Effector memory CD4-positive, alpha-beta T cell (primary cell): Measurements from ENCODE around the gene COL10A1.
"Not testable (repeated sequence)": the region's sequence is repeated elsewhere in the genome, so short reads cannot be mapped to it uniquely, and the experiment has no call there.

Experiments
- DNase-seq, 3 donors: peaks; one replicate each; pipeline ENCODE4 v3.0.0-alpha.2; 2020
- H3K27ac ChIP-seq: 2 replicates; pipeline ENCODE4 v1.7.0; 2013; ENCODE audit warnings: mild to moderate bottlenecking, low read length, moderate library complexity; ENCODE audit not compliant: insufficient read depth, poor library complexity, severe bottlenecking
- H3K27me3 ChIP-seq: replicated peaks from 2 replicates; pipeline ENCODE4 v1.7.0; 2013; ENCODE audit warnings: mild to moderate bottlenecking, low read length; ENCODE audit not compliant: insufficient read depth, control insufficient read depth, poor library complexity, severe bottlenecking
- H3K36me3 ChIP-seq: 2 replicates; pipeline ENCODE4 v1.7.0; 2013; ENCODE audit warnings: mild to moderate bottlenecking, low read length, moderate library complexity; ENCODE audit not compliant: control insufficient read depth, insufficient read depth
- H3K4me1 ChIP-seq: 2 replicates; pipeline ENCODE4 v1.7.0; 2013; ENCODE audit warnings: low read length, mild to moderate bottlenecking; ENCODE audit not compliant: control insufficient read depth, insufficient read depth, poor library complexity, severe bottlenecking
- H3K4me3 ChIP-seq: 2 replicates; pipeline ENCODE4 v1.7.0; 2013; ENCODE audit warnings: low read length, low read depth, mild to moderate bottlenecking; ENCODE audit not compliant: insufficient read depth, poor library complexity, severe bottlenecking
- H3K9me3 ChIP-seq: 2 replicates; pipeline ENCODE4 v1.7.0; 2013; ENCODE audit warnings: mild to moderate bottlenecking, low read length, moderate library complexity; ENCODE audit not compliant: control insufficient read depth

The COL10A1 gene

GRCh38 chr6:116102873-116103272, 23.1 kb downstream of the COL10A1 start:
- Histone ChIP-seq H3K27ac (no peak overlapping the region), H3K9me3 (no peaks in the 10 kb centered on the region), H3K27me3 (no peaks in the 10 kb centered on the region), H3K4me1 (peaks cover 26% of the 10 kb centered on the region), H3K36me3 (no peaks in the 10 kb centered on the region), H3K4me3 (no peak overlapping the region)
- DNase-seq, result no peak

GRCh38 chr6:116101790-116102189, 24.1 kb downstream of the COL10A1 start:
- H3K27me3 ChIP-seq, result no peaks in the 10 kb centered on the region
- no peaks in the 10 kb centered on the region for H3K36me3 ChIP-seq
- H3K4me3 ChIP-seq, result peak overlapping the region; percentile 91
- H3K9me3 ChIP-seq, result no peaks in the 10 kb centered on the region
- peaks cover 26% of the 10 kb centered on the region for H3K4me1 ChIP-seq
- H3K27ac ChIP-seq, result no peak overlapping the region
- DNase-seq, result no peak

GRCh38 chr6:116101302-116101718, 24.6 kb downstream of the COL10A1 start:
- Histone ChIP-seq H3K4me1 (peaks cover 26% of the 10 kb centered on the region), H3K27ac (peak overlapping the region; percentile 84), H3K27me3 (no peaks in the 10 kb centered on the region), H3K9me3 (no peaks in the 10 kb centered on the region), H3K36me3 (no peaks in the 10 kb centered on the region), H3K4me3 (peak overlapping the region; percentile 91)
- DNase-seq, result no peak

- Histone ChIP-seq H3K27ac (peak within 1 kb of the TSS; percentile 84), H3K9me3 (no peaks in the 10 kb centered on the region), H3K4me1 (peaks cover 26% of the 10 kb centered on the region), H3K4me3 (peak within 1 kb of the TSS; percentile 91), H3K27me3 (no peaks in the 10 kb centered on the region), H3K36me3 (no peaks in the 10 kb centered on the region)
- DNase-seq, result peak; percentile 60 to 73 (median 70)
Observed at GRCh38 chr6:116100419-116101301, 25.3 kb downstream of the COL10A1 start, which contains the start of gene NT5DC1. Gene NT5DC1 (plus strand): TSS chr6:116100853. CDS start chr6:116100931, 78 bp downstream.

GRCh38 chr6:116099036-116099435, 26.9 kb downstream of the COL10A1 start:
- Histone ChIP-seq H3K9me3 (no peaks in the 10 kb centered on the region), H3K36me3 (no peaks in the 10 kb centered on the region), H3K4me3 (no peak overlapping the region), H3K4me1 (peaks cover 26% of the 10 kb centered on the region), H3K27me3 (no peaks in the 10 kb centered on the region), H3K27ac (no peak overlapping the region)
- no peak for DNase-seq

- Histone ChIP-seq H3K4me1 (peaks cover 14% of the 10 kb centered on the region), H3K4me3 (no peak overlapping the region), H3K27ac (no peak overlapping the region), H3K36me3 (no peaks in the 10 kb centered on the region), H3K9me3 (no peaks in the 10 kb centered on the region), H3K27me3 (no peaks in the 10 kb centered on the region)
- DNase-seq, result no peak
Observed at GRCh38 chr6:116096979-116097816, 28.7 kb downstream of the COL10A1 start.

GRCh38 chr6:116096048-116096759, 29.7 kb downstream of the COL10A1 start:
- H3K27ac ChIP-seq, H3K4me3 ChIP-seq, H3K36me3 ChIP-seq, H3K4me1 ChIP-seq, H3K9me3 ChIP-seq, DNase-seq, H3K27me3 ChIP-seq: not testable (repeated sequence)

GRCh38 chr6:116094041-116094440, 31.9 kb downstream of the COL10A1 start:
- Histone ChIP-seq H3K27me3 (no peaks in the 10 kb centered on the region), H3K4me1 (no peaks in the 10 kb centered on the region), H3K4me3 (no peak overlapping the region), H3K27ac (no peak overlapping the region), H3K36me3 (no peaks in the 10 kb centered on the region), H3K9me3 (no peaks in the 10 kb centered on the region)
- no peak for DNase-seq

GRCh38 chr6:116090251-116090650, 35.7 kb downstream of the COL10A1 start:
- Histone ChIP-seq H3K4me1 (no peaks in the 10 kb centered on the region), H3K36me3 (no peaks in the 10 kb centered on the region), H3K9me3 (no peaks in the 10 kb centered on the region), H3K4me3 (no peak overlapping the region), H3K27ac (no peak overlapping the region), H3K27me3 (no peaks in the 10 kb centered on the region)
- no peak for DNase-seq
